ENCODE data around the gene ABHD6.
A peak's percentile ranks its signal among the peaks of the same experiment; 100 is the strongest.

Gene ABHD6, protein sequence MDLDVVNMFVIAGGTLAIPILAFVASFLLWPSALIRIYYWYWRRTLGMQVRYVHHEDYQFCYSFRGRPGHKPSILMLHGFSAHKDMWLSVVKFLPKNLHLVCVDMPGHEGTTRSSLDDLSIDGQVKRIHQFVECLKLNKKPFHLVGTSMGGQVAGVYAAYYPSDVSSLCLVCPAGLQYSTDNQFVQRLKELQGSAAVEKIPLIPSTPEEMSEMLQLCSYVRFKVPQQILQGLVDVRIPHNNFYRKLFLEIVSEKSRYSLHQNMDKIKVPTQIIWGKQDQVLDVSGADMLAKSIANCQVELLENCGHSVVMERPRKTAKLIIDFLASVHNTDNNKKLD

DNA sequence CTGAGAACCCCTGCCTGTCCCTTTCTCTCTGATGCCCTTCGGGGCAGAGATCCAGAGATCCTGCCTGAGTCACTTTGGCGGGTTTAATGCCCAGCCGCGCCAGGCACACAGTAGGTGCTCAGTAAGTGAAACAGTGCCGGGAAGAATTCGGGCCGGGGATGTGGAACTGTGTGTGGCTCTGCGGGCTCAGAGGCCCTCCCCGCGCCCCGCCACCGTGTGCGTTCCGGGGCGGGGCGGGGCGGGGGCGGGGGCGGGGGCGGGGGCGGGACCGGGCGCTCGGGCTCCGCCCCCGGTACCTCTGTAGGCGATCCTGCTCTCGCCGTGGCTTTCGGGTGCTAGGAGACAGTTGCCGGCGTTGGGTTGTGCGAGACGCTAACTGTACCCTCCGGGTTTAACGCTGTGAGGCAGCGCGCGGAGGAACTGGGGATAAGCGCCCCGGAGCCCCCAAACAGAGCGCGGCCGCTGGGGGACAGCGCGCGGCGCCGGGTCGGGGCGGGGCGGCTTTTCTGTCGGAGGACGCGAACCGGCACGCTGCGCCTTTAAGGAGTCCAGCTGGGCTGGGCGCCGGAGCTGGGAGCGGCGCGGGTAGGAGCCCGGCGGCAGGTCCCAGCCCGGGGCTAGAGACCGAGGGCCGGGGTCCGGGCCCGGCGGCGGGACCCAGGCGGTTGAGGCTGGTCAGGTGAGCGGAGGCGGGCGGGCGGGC, at the start of gene ABHD6:
Gene ABHD6, plus strand, starts transcription at position 555 of the 703 bp plus-strand sequence. CDS start 18,795 bp downstream, outside the sequence.
- no peak for TF ChIP-seq HDGF (IDR thresholded peaks at IDR 0.05; ENCODE audit: borderline replicate concordance)
- no peak for TF ChIP-seq CTBP1 (IDR thresholded peaks at IDR 0.05; ENCODE audit: borderline replicate concordance)
- TF ChIP-seq FOXA1 (IDR thresholded peaks at IDR 0.05) = no peak
- TF ChIP-seq SP1 (IDR thresholded peaks at IDR 0.05) = no peak
- no peak for TF ChIP-seq TARDBP (IDR thresholded peaks at IDR 0.05)
- no peak; the same call in 1 of the 2 replicates for TF ChIP-seq L3MBTL2 (conservative IDR thresholded peaks at IDR 0.05)
- TF ChIP-seq BHLHE40 (IDR thresholded peaks at IDR 0.05; ENCODE audit: borderline replicate concordance) = no peak
- no peak for TF ChIP-seq FOXK2 (IDR thresholded peaks at IDR 0.05)
- no peak for TF ChIP-seq SUZ12 (IDR thresholded peaks at IDR 0.05)
- no peak for TF ChIP-seq ARNT (IDR thresholded peaks at IDR 0.05)
- no peak for TF ChIP-seq ZNF384 (IDR thresholded peaks at IDR 0.05)
- ChIA-PET CTCF (no interaction called here), POLR2A (interaction anchor here (1.0 to 1.6 kb wide), 2 partner anchors 12 to 69 kb away, joined by 3 to 7 read pairs; partner anchors contain the start of genes HTD2 and RPP14)
- peak; percentile 88 for DNase-seq (ENCODE audit: extremely low spot score)

DNA sequence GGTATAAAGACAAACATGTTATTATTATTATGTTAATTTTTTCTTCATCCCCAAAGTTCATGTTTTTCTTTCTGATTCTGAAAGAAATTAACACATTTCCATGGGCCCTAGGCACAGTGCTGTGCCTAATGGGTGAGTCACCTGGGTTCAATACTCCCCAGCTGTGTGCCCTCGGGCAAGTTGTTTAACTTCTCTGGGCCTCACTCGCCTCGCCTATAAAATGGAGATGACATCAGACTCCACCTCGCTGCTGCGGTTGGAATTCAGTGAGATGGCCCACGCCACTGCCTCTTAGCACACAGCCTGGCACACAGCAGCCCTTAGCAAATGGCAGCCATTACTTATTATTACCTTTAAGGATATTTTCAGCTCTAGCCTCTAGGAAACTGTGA, 49.4 kb upstream of the ABHD6 start:
- no peak for DNase-seq (ENCODE audit: extremely low spot score)
- CTCF ChIA-PET = interaction anchor here (0.6 to 3.8 kb wide), 8 partner anchors 11 to 426 kb away, joined by 3 to 21 read pairs (median 4); partner anchors contain the start of genes HTD2 and RPP14
- POLR2A ChIA-PET = interaction anchor here (2.9 kb wide), 1 partner anchor 118 kb away, joined by 16 read pairs; the partner anchor contains the start of genes HTD2 and RPP14
- TF ChIP-seq SUZ12 (IDR thresholded peaks at IDR 0.05) (no peak), ARNT (IDR thresholded peaks at IDR 0.05) (no peak), NFRKB (IDR thresholded peaks at IDR 0.05) (no peak), FOXA1 (IDR thresholded peaks at IDR 0.05) (no peak), L3MBTL2 (conservative IDR thresholded peaks at IDR 0.05) (no peak), SP1 (IDR thresholded peaks at IDR 0.05) (no peak), TARDBP (IDR thresholded peaks at IDR 0.05) (no peak), HDGF (IDR thresholded peaks at IDR 0.05; ENCODE audit: borderline replicate concordance) (no peak)

DNA sequence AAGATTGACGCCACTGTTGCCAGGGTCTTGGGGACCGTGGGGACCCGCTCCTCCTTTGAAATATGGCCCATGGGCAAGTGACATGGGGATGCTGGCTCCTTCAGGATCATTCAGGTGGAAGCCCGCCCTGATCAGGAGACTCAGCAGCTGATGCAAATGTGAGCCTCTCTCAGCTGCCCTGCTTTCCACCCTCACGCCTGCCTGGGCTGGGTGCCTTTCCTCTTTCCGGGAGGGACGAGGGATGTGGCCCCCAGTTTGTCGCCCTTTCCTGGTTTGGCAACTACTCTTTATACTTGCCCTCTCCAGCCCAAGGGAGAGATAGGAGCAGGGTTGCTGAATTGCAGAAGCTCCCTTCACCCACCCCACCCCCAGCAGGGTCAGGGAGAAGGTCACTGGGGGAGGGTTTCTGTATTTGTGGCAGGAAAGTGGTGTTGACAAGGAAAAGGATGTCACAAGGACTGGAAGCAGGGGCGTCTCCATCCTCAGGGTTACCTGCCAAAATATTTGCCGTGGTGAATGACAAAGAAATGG, 48.6 kb upstream of the ABHD6 start:
- POLR2A ChIA-PET = interaction anchor here (2.9 kb wide), 1 partner anchor 118 kb away, joined by 16 read pairs; the partner anchor contains the start of genes HTD2 and RPP14
- no peak for DNase-seq (ENCODE audit: extremely low spot score)
- TF ChIP-seq BHLHE40 (IDR thresholded peaks at IDR 0.05; ENCODE audit: borderline replicate concordance) (no peak), TARDBP (IDR thresholded peaks at IDR 0.05) (no peak), FOXA1 (IDR thresholded peaks at IDR 0.05) (no peak), L3MBTL2 (conservative IDR thresholded peaks at IDR 0.05) (no peak), NFRKB (IDR thresholded peaks at IDR 0.05) (no peak), ARNT (IDR thresholded peaks at IDR 0.05) (no peak), CTBP1 (IDR thresholded peaks at IDR 0.05; ENCODE audit: borderline replicate concordance) (no peak), LEF1 (IDR thresholded peaks at IDR 0.05; ENCODE audit: borderline replicate concordance) (no peak), HDGF (IDR thresholded peaks at IDR 0.05; ENCODE audit: borderline replicate concordance) (no peak), FOXK2 (IDR thresholded peaks at IDR 0.05) (no peak)
- TF ChIP-seq, protein P1, sequence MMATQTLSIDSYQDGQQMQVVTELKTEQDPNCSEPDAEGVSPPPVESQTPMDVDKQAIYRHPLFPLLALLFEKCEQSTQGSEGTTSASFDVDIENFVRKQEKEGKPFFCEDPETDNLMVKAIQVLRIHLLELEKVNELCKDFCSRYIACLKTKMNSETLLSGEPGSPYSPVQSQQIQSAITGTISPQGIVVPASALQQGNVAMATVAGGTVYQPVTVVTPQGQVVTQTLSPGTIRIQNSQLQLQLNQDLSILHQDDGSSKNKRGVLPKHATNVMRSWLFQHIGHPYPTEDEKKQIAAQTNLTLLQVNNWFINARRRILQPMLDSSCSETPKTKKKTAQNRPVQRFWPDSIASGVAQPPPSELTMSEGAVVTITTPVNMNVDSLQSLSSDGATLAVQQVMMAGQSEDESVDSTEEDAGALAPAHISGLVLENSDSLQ (IDR thresholded peaks at IDR 0.05) = no peak
- CTCF ChIA-PET = interaction anchor here (1.0 to 3.8 kb wide), 6 partner anchors 12 to 117 kb away, joined by 3 to 21 read pairs (median 10); partner anchors contain the start of genes HTD2 and RPP14

DNA sequence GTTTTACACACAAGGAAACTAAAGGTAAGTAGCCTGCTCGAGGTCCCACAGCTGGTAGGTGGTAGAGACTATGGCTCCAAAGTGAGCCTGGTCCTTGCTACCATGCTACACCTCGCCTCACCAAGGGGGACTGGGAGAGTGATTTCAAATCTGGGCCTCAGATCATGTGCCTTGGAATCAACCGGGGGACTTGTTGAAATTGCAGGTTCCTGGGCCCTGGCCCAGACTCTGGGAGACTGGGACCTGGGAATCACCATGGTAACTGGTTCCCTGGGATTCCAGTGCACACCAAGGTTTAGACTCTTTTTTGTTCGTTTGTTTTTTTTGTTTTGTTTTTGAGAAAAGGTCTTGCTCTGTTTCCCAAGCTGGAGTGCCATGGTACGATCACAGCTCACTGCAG, 47.9 kb upstream of the ABHD6 start:
- ChIA-PET CTCF (interaction anchor here (2.3 to 3.8 kb wide), 3 partner anchors 12 to 117 kb away, joined by 6 to 21 read pairs (median 15); partner anchors contain the start of genes HTD2 and RPP14), POLR2A (interaction anchor here (2.9 kb wide), 1 partner anchor 117 kb away, joined by 16 read pairs; the partner anchor contains the start of genes HTD2 and RPP14)
- TF ChIP-seq L3MBTL2 (conservative IDR thresholded peaks at IDR 0.05) (no peak), ARNT (IDR thresholded peaks at IDR 0.05) (no peak), NFRKB (IDR thresholded peaks at IDR 0.05) (no peak), LEF1 (IDR thresholded peaks at IDR 0.05; ENCODE audit: borderline replicate concordance) (no peak), CTBP1 (IDR thresholded peaks at IDR 0.05; ENCODE audit: borderline replicate concordance) (no peak)
- DNase-seq (ENCODE audit: extremely low spot score) = no peak

DNA sequence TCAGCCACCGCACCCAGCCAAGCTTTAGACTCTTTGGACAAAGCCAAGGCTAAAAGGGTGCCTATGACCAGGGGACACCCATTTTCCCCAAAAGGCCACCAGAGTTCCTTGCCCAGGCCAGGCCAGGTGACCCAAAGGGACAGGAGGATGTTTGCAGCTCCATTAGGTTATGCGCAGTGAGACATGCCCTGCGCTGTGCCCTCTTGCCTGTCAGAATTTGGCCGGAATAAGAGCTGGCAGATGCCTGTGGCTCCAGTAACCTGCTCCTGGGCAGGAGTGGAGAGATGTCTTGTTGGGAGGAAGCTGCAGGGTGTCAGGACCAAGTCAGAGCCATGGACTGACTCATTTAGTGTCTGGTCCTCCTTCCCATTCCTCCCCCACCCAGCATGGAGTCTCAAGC, 47.3 kb upstream of the ABHD6 start:
- no peak for TF ChIP-seq SUZ12 (IDR thresholded peaks at IDR 0.05)
- no peak for TF ChIP-seq SP1 (IDR thresholded peaks at IDR 0.05)
- TF ChIP-seq ELF4 (IDR thresholded peaks at IDR 0.05) = no peak
- no peak for TF ChIP-seq L3MBTL2 (conservative IDR thresholded peaks at IDR 0.05)
- ChIA-PET POLR2A (interaction anchor here (2.9 kb wide), 1 partner anchor 116 kb away, joined by 16 read pairs; the partner anchor contains the start of genes HTD2 and RPP14), CTCF (interaction anchor here (0.6 to 3.8 kb wide), 3 partner anchors 13 to 326 kb away, joined by 6 to 15 read pairs (median 7); no protein-coding TSS in a partner anchor)
- DNase-seq (ENCODE audit: extremely low spot score) = no peak

DNA sequence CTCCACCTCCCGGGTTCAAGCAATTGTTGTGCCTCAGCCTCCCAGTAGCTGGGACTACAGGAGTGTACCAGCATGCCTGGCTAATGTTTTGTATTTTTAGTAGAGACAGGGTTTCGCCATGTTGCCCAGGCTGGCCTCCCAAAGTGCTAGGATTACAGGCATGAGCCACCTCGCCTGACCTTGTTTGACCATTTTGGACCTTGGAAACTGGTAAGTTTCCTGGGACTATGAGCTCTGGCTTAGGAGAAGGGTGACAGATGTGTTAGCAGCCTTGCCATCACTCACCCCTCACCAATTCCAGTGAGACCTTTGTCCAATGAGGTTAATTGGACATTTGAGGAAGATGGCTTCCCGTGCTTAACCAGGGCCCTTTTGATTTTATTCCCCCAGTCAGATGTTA, 46.7 kb upstream of the ABHD6 start:
- TF ChIP-seq CTBP1 (IDR thresholded peaks at IDR 0.05; ENCODE audit: borderline replicate concordance) (no peak), L3MBTL2 (conservative IDR thresholded peaks at IDR 0.05) (no peak), ARNT (IDR thresholded peaks at IDR 0.05) (no peak), LEF1 (IDR thresholded peaks at IDR 0.05; ENCODE audit: borderline replicate concordance) (no peak), SUZ12 (IDR thresholded peaks at IDR 0.05) (no peak), NFRKB (IDR thresholded peaks at IDR 0.05) (no peak)
- ChIA-PET POLR2A (no interaction called here), CTCF (interaction anchor here (0.6 to 3.8 kb wide), 3 partner anchors 13 to 327 kb away, joined by 6 to 15 read pairs (median 7); no protein-coding TSS in a partner anchor)
- no peak for DNase-seq (ENCODE audit: extremely low spot score)
